ENCODE data around the gene DNAH14. TPM values are rescaled to one million over a fixed set of nuclear protein-coding genes. Genes with fewer than 3 reads are reported as not detected.
"Not testable (repeated sequence)": the region's sequence is repeated elsewhere in the genome, so short reads cannot be mapped to it uniquely, and the experiment has no call there.

Gene DNAH14
- total RNA-seq, 1 donor from 2014 or later: 9.2 TPM

DNA sequence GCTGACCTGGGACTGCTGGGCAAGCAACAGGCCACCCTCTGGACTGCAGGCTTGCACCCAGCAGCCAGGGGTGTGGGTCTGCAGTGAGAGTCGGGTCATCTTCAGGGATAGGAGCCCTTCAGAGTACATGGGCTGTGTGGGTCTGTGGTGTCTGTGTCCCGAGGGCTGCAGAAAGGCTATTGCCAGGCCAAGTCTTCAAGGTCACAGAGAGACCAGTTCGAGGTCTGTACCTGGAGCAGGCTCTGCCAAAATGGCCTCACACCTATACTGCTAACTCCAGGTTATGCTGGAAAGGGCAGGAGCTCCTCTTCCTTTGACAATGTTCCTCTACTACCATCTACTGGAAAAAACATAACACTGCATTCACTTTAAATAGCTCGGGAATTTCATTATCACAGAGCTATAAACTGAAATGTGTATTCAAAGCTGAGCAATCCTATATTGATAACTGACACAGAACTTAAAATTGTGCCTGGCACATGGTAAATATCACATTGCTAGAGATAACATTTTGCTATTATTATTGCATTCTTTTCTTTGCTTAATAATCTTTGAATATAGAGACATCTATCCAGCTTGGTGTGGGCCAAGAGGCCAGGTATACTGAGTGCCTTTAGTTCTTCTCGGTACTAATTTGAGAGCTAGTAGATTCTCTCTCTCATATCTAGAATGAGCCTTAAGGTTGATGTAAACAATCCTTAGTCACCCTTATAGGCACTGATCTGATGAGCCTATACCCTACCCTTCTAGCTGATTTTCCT lies 6.9 kb upstream of the DNAH14 start:
- DNase-seq: peak; percentile 54

DNA sequence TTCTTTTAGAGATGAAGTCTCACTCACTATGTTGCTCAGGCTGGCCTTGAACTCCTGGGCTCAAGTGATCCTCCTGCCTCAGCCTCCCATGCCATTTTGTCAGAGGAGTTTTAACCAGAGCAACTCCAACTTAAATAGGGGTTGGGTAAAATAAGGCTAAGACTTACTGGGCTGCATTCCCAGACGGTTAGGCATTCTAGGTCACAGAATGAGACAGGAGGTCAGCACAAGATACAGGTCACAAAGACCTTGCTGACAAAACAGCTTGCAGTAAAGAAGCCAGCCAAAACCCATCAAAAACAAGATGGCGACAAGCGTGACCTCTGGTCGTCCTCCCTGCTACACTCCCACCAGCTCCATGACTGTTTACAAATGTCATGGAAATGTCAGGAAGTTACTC lies 5.7 kb upstream of the DNAH14 start:
- DNase-seq: no peak

DNA sequence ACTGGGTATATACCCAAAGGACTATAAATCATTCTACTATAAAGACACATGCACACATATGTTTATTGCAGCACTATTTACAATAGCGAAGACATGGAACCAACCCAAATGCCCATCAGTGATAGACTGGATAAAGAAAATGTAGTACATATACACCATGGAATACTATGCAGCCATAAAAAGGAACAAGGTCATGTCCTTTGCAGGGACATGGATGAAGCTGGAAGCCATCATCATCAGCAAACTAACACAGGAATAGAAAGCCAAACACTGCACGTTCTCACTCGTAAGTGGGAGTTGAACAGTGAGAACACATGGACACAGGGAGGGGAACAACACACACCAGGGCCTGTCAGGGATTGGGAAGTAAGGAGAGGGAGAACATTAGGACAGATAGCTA lies 1.8 kb upstream of the DNAH14 start:
- DNase-seq: not testable (repeated sequence)

DNA sequence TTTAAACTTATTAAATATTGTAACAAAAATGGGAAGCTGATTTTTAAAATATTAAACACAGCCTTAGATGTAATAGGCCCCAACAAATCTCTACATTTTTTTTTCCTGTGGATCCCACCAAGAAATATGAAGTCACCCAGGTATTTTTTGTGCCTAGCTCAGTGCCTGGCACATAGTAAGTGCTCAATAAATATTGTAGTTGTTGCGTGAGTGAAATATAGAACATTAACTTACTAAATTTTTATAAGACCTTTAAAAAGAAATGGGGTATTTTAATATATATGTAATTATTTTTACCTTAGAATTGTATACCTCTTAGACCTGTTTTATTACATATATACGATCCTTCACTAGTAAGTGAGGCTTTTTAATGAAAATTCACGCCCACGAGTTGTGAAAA lies 569 bp upstream of the DNAH14 start:
- no peak for DNase-seq

DNA sequence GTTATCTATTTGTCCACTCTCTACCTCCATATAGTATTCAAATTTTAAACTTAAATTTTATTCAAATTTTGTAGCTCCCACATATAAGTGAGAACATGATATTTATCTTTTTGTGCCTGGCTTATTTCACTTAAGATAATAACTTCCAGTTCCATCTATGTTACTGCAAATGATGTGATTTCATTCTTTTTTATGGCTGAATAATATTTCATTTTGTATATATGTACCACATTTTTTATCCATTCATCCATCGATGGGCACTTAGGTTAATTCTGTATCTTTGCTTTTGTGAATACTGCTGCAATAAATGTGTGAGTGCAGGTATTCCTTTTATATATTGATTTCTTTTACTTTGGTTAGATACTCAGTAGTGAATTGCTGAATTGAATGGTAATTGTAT lies 2.1 kb downstream of the DNAH14 start:
- DNase-seq: no peak

DNA sequence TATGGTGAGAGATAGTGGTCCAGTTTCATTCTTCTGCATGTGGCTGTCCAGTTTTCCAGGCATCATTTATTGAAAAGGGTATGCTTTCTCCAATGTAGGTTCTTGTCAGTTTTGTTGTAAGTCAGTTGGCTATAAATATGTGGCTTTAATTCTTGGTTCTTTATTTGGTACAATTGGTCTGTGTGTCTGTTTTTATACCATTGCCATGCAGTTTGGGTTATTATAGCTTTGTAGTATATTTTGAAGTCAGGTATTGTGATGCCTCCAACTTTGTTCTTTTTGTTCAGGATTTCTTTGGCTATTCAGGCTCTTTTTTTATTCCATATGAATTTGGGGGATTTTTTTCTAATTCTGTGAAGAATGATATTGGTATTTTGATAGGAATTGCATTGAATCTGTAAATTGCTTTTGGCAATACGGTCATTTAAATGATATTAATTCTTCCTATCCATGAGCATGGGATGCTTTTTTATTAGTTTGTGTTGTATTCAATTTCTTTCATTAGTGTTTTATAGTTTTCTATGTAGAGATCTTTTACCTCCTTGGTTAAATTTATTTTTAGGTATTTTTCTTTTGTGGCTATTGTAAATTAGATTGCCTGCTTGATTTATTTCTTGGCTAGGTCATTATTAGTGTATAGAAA lies 3.3 kb downstream of the DNAH14 start:
- DNase-seq: no peak

DNA sequence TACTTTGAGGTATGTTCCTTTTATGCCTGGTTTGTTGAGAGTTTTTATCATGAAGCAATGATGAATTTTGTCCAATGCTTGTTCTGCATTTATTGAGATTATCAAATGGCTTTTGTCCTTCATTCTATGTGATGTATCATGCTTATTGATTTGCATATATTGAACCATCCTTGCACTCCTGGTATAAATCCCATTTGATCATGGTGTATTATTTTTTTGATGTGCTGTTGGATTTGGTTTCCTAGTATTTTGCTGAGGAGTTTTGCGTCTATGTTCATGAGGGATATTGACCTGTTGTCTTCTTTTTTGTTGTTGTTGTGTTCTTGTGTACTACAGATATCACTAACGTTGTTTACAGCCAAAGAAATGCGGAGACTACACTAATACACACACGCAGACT lies 4.1 kb downstream of the DNAH14 start:
- DNase-seq: no peak

DNA sequence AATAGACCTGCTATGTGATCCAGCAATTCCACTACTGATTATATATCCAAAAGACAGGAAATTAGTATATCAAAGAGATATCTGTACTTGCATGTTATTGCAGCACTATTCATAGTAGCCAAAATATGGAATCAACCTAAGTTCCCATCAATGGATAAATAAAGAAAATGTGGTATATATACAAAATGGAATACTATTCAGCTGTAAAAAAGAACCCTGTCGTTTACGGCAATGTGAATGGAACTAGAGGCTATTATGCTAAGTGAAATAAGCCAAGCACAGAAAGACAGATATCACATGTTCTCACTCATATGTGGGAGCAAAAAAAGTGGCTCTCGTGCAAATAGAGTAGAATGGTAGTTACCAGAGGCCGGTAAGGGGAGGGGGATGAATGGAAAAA lies 9.2 kb downstream of the DNAH14 start:
- no peak for DNase-seq

DNA sequence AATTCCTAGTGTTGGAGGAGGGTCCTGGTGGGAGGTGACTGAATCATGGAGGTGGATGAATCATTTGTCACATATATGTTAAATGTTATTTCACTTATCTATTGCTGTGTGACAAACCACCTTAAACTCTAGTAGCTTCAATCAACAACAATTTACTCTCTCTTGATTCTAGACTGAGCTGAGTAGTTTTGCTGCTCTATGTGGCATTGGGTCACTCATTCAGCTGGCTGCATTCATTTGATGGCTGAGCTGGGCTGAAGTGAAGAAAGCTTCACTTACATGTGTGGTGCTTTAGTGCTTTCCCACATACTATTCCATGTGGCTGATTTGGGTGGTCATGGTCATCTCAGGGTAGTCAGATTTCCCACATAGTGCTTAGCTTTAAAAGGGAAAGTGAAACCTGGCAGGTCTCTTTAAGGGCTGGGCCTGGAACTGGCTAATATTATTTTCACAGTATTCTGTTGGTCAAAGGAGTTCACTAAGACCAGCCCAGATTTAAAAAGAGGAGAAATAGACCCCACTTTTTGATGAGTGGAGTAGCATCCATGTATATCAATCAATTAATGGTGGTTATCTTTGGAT lies 10.5 kb downstream of the DNAH14 start:
- no peak for DNase-seq

DNA sequence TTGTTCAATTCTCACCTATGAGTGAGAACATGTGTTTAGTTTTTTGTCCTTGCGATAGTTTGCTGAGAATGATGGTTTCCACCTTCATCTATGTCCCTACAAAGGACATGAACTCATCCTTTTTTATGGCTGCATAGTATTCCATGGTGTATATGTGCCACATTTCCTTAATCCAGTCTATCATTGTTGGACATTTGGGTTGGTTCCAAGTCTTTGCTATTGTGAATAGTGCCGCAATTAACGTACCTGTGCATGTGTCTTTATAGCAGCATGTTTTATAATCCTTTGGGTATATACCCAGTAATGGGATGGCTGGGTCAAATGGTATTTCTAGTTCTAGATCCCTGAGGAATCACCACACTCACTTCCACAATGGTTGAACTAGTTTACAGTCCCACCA lies 11.3 kb downstream of the DNAH14 start:
- not testable (repeated sequence) for DNase-seq

DNA sequence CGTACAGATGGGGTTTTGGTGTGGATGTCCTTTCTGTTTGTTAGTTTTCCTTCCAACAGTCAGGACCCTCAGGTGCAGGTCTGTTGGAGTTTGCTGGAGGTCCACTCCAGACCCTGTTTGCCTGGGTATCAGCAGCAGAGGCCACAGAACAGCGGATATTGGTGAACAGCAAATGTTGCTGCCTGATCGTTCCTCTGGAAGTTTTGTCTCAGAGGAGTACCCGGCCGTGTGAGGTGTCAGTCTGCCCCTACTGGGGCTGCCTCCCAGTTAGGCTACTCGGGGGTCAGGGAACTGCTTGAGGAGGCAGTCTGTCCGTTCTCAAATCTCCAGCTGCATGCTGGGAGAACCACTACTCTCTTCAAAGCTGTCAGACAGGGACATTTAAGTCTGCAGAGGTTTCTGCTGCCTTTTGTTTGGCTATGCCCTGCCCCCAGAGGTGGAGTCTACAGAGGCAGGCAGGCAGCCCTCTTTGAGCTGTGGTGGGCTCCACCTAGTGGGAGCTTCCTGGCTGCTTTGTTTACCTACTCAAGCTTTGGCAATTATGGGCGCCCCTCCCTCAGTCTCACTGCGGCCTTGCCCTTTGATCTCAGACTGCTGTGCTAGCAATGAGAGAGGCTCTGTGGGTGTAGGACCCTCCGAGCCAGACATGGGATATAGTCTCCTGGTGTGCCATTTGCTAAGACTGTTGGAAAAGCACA lies 16.3 kb downstream of the DNAH14 start:
- not testable (repeated sequence) for DNase-seq

DNA sequence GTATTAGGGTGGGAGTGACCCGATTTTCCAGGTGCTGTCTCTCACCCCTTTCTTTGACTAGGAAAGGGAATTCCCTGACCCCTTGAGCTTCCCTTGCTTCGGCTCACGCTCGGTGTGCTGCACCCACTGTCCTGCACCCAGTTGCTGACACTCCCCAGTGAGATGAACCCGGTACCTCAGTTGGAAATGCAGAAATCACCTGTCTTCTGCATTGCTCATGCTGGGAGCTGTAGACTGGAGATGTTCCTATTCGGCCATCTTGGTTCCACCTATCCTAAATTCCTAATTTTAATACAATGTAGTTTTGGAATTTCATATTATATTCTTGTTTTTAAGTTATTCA lies 16.8 kb downstream of the DNAH14 start:
- not testable (repeated sequence) for DNase-seq

DNA sequence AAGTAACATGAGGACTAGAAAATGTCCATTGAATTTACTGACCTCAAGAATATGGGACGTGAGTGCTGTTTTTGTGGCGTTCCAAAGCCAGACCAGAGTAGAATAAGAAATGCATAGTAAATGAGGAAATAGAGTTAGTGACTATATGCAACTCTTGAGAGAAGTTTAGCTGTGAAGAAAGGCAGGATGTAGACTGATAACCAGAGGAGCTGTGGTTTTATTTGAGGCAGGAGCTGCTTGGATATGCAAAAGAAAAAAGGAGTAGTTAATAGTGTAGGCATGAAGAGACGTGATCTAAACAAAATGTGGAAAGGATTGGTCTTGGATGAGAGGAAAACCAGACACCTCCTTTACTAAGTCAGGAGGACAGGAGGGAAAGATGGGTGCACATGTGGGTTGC lies 28.2 kb downstream of the DNAH14 start:
- DNase-seq: no peak

DNA sequence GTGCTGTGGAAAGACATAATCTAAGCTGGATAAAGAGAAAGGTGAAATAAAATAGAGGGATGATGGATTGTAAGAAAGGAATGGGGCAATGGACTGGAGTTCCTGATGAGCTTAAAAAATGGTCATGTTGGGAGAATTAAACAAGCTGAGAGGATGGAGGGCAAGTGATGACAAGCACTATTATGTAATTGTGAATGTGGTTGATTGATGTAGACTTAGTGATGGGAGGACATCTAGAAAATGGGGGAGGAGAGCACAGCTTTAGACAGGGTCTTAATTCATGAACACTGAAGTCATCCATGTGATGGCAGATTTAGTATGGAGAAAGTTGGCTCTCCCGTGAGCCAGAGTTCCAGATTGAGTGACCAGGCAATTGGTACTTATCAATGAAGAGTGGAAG lies 29.0 kb downstream of the DNAH14 start:
- no peak for DNase-seq

DNA sequence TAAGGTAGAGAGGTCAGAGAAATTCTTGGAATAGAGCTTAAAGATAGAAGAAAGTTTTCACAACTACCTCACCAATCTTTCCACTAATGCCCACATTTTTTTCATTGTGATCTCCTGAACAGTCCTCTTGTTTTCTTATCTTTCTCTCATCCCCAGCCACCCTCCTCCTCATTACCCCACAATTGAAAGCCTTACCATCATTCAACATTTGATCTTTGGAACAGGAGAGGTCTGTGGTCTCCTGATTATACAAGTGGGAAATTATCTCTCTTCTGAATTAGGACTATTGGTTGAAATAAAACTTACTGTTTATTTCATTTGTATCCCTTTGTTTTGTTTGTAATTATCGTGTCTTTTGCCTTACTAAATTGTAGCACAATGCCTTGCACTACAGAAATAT lies 29.6 kb downstream of the DNAH14 start:
- DNase-seq: no peak

DNA sequence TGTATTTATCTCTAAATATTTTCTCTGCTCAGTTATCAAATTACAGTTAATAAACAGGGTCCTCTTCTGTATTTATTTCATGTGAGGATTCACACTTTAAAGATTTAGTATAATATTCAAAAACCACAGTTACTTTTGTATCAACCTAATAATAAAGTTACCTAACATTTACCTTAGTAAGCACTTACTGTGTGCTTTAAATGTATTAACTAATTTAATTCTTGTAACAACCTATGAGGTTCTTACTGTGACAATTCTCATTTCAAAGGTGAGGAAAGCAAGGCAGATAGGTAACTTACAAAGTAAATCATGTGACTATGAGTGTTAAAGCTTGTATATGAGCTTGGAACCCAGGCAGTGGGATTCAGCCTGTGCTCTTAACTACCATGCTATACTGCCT lies 30.2 kb downstream of the DNAH14 start:
- DNase-seq: no peak

DNA sequence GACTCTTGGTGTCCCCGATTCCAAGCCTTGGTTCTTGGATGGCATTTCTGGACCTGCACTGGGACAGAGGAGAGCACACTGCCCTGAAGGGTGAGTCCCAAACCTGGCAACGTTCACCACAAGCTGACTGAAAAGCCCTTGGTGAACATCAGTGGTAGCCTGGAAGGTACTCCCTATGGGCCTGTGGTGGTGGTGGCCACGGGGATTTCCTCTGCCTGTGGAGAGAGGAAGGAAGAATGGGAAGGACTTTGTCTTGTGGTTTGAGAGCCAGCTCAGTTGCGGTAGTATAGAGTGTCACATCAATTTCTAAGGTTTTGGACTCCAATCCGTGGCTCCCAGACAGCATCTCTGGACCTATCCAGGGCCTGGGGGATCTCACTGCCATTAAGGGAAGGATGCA lies 50.7 kb downstream of the DNAH14 start:
- no peak for DNase-seq

DNA sequence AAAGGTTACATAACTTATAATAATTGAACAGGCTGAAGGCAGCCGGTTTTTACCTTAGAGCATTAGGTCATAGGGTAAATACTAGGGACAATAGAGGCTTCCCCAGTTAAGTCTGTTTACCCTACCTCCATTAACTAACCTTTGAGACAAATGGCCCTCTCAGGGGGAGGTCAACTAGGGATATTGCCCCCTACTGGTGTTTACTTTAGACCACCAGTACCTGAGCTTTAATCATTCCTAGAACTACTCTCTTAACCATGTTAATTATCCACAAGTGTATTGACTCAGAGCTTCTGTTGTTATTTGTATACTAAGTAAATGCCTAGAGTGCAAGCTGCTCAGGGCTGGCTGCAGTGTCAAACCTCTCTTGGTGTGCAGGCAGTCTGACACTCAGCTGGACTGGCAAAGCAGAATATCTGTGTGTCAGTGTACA lies 52.5 kb downstream of the DNAH14 start:
- not testable (repeated sequence) for DNase-seq

DNA sequence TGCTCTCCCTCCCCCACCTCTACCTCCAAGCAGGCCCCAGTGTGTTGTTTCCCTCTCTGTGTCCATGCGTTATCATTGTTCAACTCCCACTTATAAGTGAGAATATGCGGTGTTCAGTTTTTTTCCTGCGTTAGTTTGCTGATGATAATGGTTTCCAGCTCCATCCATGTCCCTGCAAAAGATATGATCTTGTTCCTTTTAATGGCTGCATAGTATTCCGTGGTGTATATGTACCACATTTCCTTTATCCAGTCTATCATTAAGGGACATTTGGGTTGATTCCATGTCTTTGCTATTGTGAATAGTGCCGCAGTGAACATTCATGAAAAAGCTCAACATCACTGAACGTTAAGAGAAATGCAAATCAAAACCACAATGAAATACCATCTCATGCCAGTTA lies 58.6 kb downstream of the DNAH14 start:
- DNase-seq: no peak

DNA sequence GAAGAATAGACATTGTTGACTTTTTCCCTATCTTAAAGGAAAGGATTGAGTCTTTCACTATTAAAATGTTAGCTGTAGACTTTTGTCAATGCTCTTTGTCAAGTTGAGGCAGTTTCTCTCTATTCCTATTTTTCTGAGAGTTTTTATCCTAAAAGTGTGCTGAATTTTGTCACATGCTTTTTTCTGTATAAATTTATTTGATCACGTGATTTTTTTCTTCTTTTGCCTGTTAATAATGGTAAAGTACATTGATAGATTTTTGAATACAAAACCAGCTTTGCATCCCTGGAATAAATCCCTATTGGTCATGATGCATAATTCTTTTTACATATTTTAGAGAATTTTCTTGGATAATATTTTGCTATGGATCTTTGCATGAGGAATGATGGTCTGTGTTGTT lies 60.1 kb downstream of the DNAH14 start:
- DNase-seq: no peak

DNA sequence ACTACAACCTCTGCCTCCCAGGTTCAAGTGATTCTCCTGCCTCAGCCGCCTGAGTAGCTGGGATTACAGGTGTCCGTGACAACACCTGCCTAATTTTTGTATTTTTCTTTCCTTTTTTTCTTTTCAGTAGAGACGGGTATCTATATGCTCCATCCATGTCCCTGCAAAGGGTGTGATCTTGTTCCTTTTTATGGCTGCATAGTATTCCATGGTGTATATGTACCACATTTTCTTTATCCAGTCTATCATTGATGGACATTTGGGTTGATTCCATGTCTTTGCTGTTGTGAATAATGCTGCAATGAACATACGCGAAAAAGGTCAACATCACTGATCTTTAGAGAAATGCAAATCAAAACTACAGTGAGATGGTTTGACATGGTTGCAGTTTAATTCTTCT lies 62.1 kb downstream of the DNAH14 start:
- DNase-seq: not testable (repeated sequence)

DNA sequence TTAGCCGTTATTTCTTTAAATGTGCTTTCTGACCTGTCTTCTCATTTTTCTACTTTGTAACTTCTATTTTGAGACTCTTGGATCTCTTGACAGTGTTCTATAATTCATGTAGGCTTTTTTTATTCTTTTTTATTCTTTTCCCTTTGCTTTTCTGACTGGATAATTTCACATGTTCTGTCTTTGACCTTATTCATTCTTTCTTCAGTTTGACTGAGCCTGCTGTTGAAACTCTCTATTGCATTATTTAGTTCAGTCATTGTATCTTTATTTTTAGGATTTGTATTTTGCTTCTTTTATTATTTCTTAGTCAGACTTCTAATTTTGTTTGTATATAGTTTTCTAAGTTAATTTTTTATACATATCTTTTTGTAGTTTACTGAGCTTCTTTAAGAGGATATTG lies 66.1 kb downstream of the DNAH14 start:
- no peak for DNase-seq

DNA sequence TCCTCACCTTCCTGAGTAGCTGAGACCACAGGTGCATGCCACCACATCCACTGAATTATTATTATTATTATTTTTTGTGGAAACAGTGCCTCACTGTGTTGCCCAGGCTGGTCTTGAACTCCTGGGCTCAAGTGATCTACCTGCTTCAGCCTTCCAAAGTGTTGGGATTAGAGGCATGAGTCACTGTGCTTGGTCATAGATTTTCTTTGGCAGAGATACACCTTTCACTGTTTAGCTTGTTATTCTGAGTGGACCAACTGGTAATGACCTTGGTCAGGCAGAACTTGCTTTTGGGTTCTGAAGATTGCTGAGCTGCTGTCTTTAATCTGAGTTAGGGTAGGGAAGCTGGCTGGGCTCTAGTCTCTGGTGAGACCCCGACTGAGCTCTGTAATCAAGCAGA lies 66.8 kb downstream of the DNAH14 start:
- DNase-seq: no peak

DNA sequence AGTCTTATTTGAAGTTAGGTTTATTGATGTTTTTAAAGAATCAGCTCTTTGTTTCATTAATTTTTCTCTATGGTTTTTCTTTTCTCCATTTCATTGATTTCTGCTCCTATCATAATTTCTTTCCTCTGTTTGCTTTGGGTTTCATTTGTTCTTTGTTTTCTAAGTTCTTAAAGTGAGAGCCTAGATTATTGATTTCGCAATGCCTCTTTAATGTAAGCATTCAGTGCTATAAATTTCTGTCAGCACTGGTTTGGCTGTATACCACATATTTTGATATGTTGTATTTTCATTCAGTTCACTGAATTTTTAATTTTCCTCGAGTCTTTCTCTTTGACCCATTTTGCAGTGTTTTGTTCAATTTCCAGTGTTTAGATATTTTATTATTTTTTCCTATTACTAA lies 68.7 kb downstream of the DNAH14 start:
- DNase-seq: no peak

Data from dermis blood vessel endothelial cell (primary cell).